Subcutaneous adipose tissue (tissue), 4 donors: ENCODE results near the gene HOXA2. TPM values are rescaled to one million over a fixed set of nuclear protein-coding genes. Genes with fewer than 3 reads are reported as not detected.

ENCODE experiments used
- CTCF ChIP-seq: fragments of 450-650 bp; IDR thresholded peaks from one replicate; pipeline ENCODE4 v1.5.1; 2016; ENCODE audit warnings: low read depth, mild to moderate bottlenecking, control low read depth, antibody characterized with exemption, moderate library complexity
- total RNA-seq, 4 donors: library from RNA; depleted of rRNA; stranded (reverse); fragments of >200 nt; gene quantifications; one replicate each; pipeline ENCODE4 v1.1.0, GENCODE V29; 2016

HOXA2 gene
- total RNA-seq, 4 donors from 2014 or later: 0.51 to 1.7 (median 0.88) TPM; not detected in 1

- TF ChIP-seq CTCF: no peak
Observed at GRCh38 chr7:27111042-27111750, 8.7 kb upstream of the HOXA2 start.

- TF ChIP-seq CTCF: no peak
Observed at GRCh38 chr7:27110186-27111031, 7.9 kb upstream of the HOXA2 start.

GRCh38 chr7:27109466-27110185 lies 7.1 kb upstream of the HOXA2 start:
- TF ChIP-seq CTCF: no peak

- no peak for TF ChIP-seq CTCF
Observed at GRCh38 chr7:27108390-27109127, 6.1 kb upstream of the HOXA2 start.

- no peak for TF ChIP-seq CTCF
Observed at GRCh38 chr7:27107391-27108381, 5.2 kb upstream of the HOXA2 start.

- no peak for TF ChIP-seq CTCF
Observed at GRCh38 chr7:27106901-27107240, 4.4 kb upstream of the HOXA2 start.
